GM12801 (cell line): ENCODE results near the gene AGAP1.

Experiments used
- TF ChIP-seq, protein P1 (sequence below): IDR thresholded peaks from one replicate; pipeline ENCODE4 v1.5.1; 2011; ENCODE audit warnings: control low read depth; ENCODE audit not compliant: insufficient read length; ENCODE audit errors: extremely low read depth

AGAP1 gene

DNA sequence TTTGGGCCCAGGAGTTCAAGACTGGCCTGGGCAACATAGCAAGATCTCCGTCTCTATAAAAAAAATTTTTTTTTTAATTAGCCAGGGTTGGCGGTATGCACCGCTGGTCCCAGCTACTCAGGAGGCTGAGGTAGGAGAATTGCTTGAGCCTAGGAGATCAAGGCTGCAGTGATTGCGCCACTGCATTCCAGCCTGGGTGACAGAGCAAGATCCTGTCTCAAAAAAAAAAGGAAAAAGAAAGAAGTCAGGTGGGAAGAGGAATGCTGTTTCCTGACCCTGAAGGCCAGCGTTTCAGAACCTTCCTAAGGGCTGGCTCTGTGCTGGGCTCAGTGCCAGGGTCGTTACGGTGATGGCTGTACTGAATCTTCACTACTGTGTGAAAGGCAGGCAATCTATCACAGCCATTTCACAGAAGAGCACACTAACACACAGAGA, 35.0 kb upstream of the AGAP1 start:
- TF ChIP-seq, protein P1, sequence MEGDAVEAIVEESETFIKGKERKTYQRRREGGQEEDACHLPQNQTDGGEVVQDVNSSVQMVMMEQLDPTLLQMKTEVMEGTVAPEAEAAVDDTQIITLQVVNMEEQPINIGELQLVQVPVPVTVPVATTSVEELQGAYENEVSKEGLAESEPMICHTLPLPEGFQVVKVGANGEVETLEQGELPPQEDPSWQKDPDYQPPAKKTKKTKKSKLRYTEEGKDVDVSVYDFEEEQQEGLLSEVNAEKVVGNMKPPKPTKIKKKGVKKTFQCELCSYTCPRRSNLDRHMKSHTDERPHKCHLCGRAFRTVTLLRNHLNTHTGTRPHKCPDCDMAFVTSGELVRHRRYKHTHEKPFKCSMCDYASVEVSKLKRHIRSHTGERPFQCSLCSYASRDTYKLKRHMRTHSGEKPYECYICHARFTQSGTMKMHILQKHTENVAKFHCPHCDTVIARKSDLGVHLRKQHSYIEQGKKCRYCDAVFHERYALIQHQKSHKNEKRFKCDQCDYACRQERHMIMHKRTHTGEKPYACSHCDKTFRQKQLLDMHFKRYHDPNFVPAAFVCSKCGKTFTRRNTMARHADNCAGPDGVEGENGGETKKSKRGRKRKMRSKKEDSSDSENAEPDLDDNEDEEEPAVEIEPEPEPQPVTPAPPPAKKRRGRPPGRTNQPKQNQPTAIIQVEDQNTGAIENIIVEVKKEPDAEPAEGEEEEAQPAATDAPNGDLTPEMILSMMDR = no peak

DNA sequence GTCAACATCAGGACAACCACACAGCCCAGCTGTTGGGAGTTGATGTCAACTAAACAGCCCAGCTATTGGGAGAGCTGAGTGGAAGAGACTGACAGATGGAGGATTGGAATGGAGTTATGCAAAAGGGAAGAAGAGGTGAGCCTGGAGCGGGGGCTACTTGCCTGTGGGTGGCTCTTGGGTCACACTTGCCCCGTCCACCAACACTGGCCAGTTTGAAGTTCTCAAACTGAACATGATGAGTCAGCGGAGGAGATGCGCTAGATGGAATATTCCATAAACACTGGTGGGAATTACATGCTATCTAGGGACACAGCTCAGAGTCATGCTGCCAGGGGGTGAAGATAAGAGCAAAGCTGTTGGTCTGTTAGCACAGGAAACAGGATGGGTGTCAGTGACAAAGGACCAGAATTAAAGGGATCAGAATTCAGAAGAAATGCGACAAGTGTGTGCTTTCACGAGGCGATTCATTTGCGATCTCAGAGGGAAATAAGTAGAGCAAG, 33.2 kb upstream of the AGAP1 start:
- TF ChIP-seq, protein P1 = no peak

- TF ChIP-seq, protein P1 = no peak
These were observed 32.0 kb upstream of the AGAP1 start for GRCh38 chr2:235461763-235462414.

GRCh38 chr2:235462415-235462790, 31.4 kb upstream of the AGAP1 start:
- TF ChIP-seq, protein P1 = no peak

- TF ChIP-seq, protein P1 = no peak
These were observed 29.9 kb upstream of the AGAP1 start for GRCh38 chr2:235463893-235464292.

- TF ChIP-seq, protein P1 = no peak
These were observed 26.3 kb upstream of the AGAP1 start for GRCh38 chr2:235467588-235467987.

- TF ChIP-seq, protein P1 = no peak
These were observed 24.7 kb upstream of the AGAP1 start for GRCh38 chr2:235468978-235469655.
